ENCODE measurements around the gene STXBP6.
A peak's percentile ranks its signal among the peaks of the same experiment; 100 is the strongest.
"Not testable (repeated sequence)": the region's sequence is repeated elsewhere in the genome, so short reads cannot be mapped to it uniquely, and the experiment has no call there.

The STXBP6 gene

DNA sequence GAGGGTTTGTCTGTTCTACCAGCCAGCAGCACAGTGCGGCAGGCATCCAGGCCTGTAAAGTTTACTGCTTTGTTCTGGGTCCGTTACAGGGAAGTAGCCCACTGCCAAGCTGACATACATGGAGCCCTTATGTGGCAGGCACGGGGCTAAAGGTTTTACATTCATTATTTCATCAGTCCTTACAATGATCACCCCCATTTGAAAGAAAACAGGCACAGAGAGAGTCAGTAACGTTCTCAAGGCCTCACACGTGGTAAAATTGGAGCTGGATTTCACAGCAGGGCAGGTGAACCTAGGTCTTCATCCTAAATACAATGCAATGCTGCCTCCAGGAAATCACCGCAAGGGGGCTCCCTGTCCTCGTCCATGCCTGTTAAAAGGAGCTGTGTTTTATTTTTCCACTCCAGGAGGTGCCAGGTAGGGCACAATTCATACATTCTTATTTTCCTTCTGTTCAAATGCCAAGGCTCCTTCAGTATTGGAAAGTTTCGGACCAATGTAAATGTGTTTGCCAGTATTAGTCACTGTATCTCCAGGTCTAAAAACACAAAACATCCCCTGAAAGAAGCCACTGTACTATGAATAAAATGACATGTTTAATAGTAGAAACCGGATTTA is 243.8 kb downstream of the STXBP6 start:
- no peak overlapping the region for H3K27ac ChIP-seq
- no peak for TF ChIP-seq ZFX (IDR thresholded peaks at IDR 0.05)
- TF ChIP-seq, protein P1, sequence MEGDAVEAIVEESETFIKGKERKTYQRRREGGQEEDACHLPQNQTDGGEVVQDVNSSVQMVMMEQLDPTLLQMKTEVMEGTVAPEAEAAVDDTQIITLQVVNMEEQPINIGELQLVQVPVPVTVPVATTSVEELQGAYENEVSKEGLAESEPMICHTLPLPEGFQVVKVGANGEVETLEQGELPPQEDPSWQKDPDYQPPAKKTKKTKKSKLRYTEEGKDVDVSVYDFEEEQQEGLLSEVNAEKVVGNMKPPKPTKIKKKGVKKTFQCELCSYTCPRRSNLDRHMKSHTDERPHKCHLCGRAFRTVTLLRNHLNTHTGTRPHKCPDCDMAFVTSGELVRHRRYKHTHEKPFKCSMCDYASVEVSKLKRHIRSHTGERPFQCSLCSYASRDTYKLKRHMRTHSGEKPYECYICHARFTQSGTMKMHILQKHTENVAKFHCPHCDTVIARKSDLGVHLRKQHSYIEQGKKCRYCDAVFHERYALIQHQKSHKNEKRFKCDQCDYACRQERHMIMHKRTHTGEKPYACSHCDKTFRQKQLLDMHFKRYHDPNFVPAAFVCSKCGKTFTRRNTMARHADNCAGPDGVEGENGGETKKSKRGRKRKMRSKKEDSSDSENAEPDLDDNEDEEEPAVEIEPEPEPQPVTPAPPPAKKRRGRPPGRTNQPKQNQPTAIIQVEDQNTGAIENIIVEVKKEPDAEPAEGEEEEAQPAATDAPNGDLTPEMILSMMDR (conservative IDR thresholded peaks at IDR 0.05): peak; percentile 90

DNA sequence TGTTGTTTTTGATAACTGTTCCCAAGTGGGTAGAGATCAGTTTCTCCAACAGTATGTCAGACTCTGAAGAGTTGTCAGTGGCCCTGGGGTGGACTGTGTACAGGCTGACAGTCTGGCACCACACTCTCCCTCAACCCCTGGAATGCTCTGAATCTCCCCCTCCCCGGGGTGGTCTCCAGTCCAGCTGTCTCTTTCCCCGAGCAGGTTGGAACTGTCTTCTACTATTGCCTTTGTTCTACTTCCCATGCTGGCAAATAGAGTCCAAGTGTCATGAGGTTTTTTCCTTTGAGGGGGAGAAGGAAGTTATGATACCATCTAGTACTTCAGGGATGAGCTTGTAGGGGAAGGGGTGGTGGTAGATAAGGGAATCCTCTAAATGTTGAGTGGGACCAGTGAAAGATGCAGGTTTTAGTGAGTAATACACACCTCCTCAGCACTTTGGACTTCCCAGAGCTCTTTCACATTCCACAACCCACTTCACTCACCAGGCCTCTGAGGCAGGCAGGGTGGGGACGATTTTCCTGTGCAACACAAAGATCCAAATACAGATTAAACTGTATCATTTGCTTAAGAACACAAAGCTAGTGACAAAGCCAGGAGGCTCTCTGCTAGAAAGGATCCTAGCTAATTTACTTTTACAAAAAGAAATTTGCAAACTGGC is 245.3 kb downstream of the STXBP6 start:
- TF ChIP-seq ZFX (IDR thresholded peaks at IDR 0.05): no peak
- TF ChIP-seq, protein P1 (conservative IDR thresholded peaks at IDR 0.05): no peak
- no peak overlapping the region for H3K27ac ChIP-seq

DNA sequence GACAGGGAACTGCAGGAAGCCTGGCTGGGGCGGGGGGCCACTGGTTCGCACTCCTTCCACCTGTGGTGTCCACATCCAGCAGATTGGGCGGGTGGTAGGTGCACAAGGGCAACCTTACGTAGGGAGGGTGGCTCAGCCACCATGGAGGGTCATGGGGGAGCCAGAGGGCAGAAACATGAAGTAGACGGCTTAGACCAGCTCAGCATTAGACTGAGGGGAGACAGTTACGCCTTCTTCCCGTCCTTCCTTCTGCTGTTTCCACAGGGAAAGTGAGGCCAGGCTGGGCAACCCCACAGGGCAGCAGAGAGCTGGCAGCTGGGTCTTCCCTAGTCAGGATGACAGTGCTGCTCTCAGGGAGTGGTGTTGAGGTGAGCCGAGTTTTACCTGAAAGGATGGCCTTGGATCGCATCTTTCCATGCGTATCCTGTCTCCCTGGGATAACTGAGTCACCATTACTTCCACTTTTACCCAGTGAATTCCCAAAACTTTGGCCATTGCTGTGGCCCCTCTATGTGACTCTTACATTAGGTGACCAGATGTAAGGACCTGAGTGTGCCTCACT is 245.9 kb downstream of the STXBP6 start:
- H3K27ac ChIP-seq: no peak overlapping the region
- TF ChIP-seq, protein P1 (conservative IDR thresholded peaks at IDR 0.05): no peak
- no peak for TF ChIP-seq ZFX (IDR thresholded peaks at IDR 0.05)

DNA sequence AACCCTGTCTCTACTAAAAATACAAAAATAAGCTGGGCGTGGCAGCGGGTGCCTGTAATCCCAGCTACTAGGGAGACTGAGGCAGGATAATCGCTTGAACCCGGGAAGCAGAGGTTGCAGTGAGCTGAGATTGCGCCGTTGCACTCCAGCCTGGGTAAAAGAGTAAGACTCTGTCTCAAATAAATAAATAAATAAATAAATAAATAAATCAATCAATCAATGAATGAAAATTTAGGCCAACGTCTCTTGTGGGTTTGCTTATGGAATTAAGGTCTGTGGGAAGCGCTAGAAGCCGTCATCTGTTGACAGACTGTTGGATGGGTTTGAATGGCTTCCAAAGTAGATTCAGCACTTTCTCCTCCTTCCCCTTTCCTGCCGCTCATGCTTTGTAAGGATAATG is 246.5 kb downstream of the STXBP6 start:
- not testable (repeated sequence) for H3K27ac ChIP-seq

DNA sequence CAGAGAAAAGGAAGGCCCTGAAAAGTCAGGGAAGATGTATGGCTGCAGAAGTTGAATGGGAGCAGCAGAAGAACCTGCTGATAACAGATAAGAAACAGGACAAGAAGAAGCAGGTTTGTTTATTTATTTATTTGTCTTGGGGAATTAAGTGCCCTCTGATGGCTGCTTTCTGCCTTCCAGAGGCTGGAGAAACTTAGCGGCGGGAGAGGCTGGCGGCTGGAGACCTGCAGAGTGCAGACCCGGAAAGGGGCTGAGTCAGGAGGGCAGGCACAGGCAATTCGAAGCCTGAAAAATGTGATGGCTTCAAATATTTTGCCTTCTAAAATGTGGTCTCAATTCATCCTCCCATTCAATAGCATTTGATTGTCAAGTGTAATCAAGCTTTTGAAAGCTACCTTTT is 247.7 kb downstream of the STXBP6 start:
- TF ChIP-seq, protein P1 (conservative IDR thresholded peaks at IDR 0.05): no peak
- no peak for TF ChIP-seq ZFX (IDR thresholded peaks at IDR 0.05)
- H3K27ac ChIP-seq: no peak overlapping the region

DNA sequence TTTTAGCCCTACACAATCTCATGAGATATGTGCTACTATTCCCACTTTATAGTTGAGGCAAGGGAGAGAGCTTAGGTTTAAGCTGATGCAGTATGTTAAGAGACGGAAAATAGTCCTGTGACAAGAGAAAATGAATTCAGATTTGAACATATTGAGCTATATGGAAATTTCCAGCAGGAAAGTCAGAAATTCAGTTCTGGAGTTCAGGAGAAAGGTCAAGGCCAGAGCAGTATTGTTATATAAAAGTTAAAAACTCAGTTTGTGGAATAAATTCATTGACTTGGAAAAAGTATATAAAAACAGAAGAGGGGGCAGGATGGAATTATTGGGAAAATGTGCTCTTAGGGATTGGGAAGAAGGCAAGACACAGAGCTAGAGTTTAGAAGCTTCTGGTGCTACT is 248.9 kb downstream of the STXBP6 start:
- no peak overlapping the region for H3K27ac ChIP-seq

DNA sequence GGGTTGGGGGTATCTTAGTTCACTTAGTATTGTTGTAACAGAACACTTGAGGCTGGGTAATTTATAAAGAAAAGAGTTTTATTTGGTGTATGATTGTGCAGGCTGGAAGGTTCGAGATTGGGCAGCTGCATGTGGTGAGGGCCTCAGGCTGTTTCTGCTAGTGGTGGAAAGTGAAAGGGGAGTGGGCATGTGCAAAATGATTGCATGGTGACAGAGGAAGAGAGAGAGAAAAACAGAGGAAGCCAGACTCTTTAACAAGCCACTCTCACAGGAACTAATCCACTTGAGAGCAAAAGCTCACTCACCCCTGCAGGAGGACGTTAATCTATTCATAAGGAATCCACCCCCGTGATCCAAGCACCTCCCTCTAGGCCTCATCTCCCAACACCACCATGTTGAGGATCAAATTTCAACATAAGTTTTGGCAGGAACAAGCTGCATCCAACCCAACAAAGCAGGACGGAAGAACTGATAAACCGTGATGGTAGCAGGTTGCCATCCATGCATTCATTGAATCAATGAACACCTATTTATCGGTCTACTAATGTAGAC is 251.0 kb downstream of the STXBP6 start:
- peak overlapping the region; percentile 27; the same call in 1 of the 2 replicates for H3K27ac ChIP-seq
- TF ChIP-seq, protein P1 (conservative IDR thresholded peaks at IDR 0.05): no peak
- no peak for TF ChIP-seq ZFX (IDR thresholded peaks at IDR 0.05)

More for the DNA sequence above, 248.9 kb downstream of the STXBP6 start:
- no peak for TF ChIP-seq ZFX (IDR thresholded peaks at IDR 0.05)
- TF ChIP-seq, protein P1 (conservative IDR thresholded peaks at IDR 0.05): no peak

All from C4-2B (cell line).